A549 (cell line): ENCODE data around the gene CDK17.

Source experiments
- POLR2A ChIP-seq: IDR thresholded peaks from 2 replicates; pipeline ENCODE4 v1.6.1; 2012; ENCODE audit warnings: mild to moderate bottlenecking, low read length
- REST ChIP-seq: fragments of 200-600 bp; sonication (generic); IDR thresholded peaks from 2 replicates; pipeline ENCODE4 v1.6.1; 2016; ENCODE audit warnings: antibody characterized with exemption, mild to moderate bottlenecking, moderate library complexity

- TF ChIP-seq POLR2A (no peak), REST (no peak)
These were observed 56.0 kb downstream of the CDK17 start for GRCh38 chr12:96344124-96344695.
